ENCODE results near the gene LINGO1. TPM values are rescaled to one million over a fixed set of nuclear protein-coding genes. Genes with fewer than 3 reads are reported as not detected.

LINGO1 gene
- total RNA-seq (2022; extraction: Qiagen RNA extraction; ENCODE audit: low read depth): 8.7 to 11.7 TPM (median 9.0 TPM) in 5 replicates

GRCh38 chr15:77632534-77633133, at the start of gene LINGO1:
LINGO1 (minus strand) TSS chr15:77632912; CDS start chr15:77632315, 597 bp downstream.

Other genes starting within 250 kb of the LINGO1 start
- 4.5 to 9.2 TPM (median 7.7 TPM) in 5 replicates for gene PEAK1, start 212.8 kb downstream of the LINGO1 start, total RNA-seq (2022; extraction: Qiagen RNA extraction; ENCODE audit: low read depth)
- gene HMG20A, start 212.0 kb downstream of the LINGO1 start, total RNA-seq (2022; extraction: Qiagen RNA extraction; ENCODE audit: low read depth): 22.3 to 32.6 TPM (median 26.6 TPM) in 5 replicates

Data from A549 treated with GW870086 at 1 μM for 4 hours (cell line).